GM03348 (cell line): ENCODE measurements around the gene DNAJC6.

Source experiments
- DNase-seq: peaks from one replicate; pipeline ENCODE4 v3.0.0; 2012; ENCODE audit warnings: low spot score

Gene DNAJC6

DNA sequence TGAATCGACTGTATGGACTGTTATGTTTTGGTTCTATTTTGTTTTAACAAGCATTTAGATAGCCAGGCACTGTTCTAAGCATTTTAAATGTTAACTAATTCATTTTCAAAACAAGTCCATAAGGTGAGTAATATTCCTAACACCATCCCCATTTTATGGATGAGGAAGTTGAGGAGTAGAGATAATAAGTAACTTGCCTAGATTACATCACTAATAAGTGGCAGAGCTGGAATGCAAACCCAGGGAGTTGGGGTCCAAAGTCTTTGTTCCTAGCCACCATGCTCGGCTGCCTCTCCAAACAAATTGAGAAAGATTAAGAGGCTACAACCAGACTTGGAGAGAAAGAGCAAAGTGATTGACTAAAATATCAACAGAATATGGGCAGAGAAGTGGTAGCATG lies 98.5 kb downstream of the DNAJC6 start:
- DNase-seq: no peak

- no peak for DNase-seq
These were observed 100.0 kb downstream of the DNAJC6 start for GRCh38 chr1:65409314-65409713.

DNA sequence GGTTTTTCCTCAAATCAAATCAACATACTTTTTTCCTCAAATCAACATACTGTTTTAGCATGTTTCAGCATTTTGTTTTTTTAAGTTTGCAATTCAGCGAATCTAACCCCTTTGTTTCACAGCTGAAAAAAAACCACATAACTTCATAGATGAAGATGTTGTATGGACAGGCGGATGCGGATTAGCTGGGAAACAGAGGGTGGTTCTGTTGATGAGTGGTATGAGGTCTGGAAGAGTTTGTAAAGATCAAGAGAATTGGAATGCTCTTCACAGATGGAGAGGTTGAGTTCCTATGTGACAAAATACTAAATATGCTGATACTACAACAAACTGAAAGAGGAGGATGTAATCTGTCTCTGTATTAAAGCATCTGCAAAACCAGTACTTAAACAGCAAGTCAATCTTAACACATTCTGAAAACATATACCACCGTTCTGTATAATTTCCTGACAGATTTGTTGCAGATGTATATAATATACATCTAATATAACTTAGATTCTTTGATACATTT lies 100.5 kb downstream of the DNAJC6 start:
- no peak for DNase-seq

DNA sequence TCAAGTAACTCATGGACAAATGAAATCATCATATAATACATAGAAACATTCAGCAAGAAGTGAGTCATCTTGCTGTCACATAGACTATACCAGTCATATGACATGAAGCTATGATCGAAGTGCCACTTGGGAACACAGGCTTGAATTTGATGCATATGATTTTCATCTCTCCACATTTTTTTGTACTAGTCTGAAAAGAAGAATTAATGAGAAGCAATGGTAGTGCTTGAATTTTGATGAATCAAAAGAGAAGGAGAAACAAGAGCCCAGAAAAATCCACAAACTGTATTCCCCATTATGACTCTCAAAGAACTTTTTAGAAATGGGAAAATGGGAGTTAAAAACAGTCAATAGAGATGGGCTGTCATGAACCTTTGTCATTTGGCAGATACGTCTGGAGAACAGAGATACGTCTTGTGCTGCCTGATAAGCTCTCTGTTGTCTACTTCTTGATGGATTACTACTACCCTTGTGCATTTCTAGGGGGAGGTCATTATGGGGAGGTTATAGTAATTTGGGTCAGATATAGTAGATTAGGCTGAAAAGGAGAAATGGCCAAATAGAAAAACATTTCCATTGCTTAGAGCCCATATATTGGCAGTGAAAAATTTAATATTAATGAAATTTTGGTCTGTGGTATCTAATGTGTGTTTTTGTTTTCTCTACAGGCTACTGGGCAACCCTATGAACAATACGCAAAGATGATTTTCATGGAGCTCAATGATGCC lies 103.1 kb downstream of the DNAJC6 start:
- no peak for DNase-seq

DNA sequence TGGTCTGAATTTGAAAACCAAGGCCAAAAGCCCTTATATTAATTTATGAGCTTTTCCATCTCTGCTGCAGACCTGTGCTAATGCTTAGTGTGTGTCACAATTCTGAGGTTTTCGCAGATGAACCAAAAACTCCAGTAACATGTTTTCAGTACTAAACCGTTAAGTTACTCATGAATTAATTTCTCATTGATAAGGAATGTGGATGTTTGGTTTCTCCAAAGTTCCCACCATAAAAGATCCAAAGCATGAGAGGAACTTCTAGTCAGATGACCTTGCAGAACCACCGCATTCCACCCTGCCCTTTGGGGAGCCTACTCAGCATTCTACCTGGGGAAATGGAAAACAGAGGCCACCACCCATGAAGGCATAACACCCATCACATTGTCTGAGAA lies 103.6 kb downstream of the DNAJC6 start:
- DNase-seq: no peak

DNA sequence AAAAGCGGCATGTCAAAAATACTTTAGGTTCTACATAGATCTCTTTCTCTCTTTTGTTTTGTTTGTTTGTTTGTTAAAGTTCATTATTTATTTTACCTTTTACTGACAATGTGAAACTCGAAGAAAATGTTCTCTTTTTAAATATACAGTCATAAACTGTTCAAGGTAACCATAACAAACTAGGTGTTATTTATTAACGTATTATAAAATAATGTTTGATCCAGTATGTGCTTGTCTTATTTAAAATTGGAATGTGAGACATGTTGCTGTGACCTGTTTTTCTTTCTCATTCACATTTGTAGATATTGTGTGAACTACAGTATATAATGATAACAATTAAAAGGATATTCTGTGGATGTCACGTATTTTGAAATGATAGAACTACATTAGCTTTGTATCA lies 105.2 kb downstream of the DNAJC6 start:
- no peak for DNase-seq

- DNase-seq: no peak
These were observed 107.4 kb downstream of the DNAJC6 start for GRCh38 chr1:65416767-65417166.

GRCh38 chr1:65417729-65418128 lies 108.4 kb downstream of the DNAJC6 start:
- no peak for DNase-seq

- DNase-seq: no peak
These were observed 109.3 kb downstream of the DNAJC6 start for GRCh38 chr1:65418522-65419185.

GRCh38 chr1:65419681-65420589 lies 110.6 kb downstream of the DNAJC6 start:
- DNase-seq: peak; percentile 98

GRCh38 chr1:65420590-65421350 lies 111.4 kb downstream of the DNAJC6 start, which contains the start of the genes LEPR and LEPROT:
Gene LEPR (plus strand): TSS chr1:65420668. CDS start chr1:65565566, 144,898 bp downstream.
Gene LEPROT (plus strand): TSS chr1:65420668. CDS start chr1:65420725, 57 bp downstream.
- no peak for DNase-seq

- no peak for DNase-seq
These were observed 112.1 kb downstream of the DNAJC6 start for GRCh38 chr1:65421351-65422025.

DNA sequence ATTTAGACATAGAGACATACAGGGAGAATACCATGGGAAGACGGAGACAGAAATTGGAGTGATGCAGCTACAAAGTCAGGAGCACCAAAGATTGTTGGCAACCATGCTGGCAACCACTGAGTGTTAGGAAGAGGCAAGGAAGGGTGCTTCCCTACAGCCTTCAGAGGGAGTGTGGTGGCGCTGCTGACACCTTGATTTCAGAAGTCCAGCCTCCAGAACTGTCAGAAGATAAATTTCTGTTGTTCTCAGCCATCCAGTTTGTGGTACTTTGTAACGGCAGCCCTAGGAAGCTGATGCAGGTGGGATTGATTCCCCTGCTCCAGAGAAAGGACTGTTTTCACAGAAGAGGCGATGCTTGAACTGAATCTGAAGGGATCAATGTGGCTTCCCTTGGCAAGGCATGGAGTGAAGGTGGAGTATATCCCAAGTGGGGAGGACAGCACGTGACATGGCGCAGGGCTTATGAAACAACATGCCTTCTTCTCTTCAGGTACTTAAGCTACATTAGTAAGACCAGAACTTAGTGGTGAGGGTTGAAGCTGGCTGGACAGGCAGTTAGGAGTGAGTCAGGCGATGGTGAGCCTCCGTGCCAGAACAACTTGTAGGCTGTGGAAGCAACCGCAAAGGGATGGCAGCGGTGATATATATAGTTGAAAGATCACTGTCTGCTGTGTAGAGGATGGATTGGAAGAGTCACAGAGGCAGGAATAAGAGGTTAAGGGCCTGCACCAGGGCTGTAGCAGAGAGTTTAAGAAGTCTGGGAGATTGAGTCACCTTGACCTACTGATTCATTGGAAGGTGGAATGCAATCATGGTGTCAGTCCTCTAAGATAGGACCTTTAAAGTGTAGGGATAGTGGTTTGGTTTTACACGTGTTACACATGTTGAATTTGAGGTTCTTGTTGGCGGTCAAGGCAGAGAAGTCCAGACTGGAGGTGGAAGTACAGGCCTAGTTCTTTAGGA lies 113.2 kb downstream of the DNAJC6 start:
- no peak for DNase-seq

DNA sequence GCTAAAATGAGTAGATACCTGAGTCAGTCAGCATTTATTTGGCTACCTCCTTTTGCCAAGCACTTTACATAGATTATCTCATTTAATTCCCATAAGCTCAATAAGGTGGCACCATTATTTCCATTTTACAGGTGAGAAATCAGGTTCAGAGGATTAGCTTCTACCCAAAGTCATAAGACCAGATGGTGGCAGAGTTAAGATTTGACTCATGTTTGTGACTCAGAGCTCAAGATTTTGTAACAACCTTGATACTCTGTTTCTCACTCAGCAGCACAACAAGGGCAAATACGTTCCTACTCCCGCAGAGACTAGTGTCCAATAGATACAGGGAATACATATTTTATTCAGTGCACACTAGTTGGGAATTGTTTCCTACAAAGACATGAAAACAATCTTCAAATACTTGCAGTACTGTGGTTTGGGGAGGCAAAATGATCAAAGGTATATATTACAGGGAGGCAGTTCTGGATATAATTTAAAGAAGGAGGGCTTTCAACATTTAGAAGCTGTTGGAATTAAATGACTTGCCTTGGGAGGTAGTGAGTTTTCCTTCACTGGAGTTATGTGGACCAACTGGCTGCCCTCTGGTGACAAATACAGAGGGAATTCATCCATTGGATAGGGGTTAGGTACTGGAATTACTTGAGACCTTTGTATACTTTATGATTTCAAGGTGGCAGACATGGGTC lies 114.7 kb downstream of the DNAJC6 start:
- peak; percentile 62 for DNase-seq

DNA sequence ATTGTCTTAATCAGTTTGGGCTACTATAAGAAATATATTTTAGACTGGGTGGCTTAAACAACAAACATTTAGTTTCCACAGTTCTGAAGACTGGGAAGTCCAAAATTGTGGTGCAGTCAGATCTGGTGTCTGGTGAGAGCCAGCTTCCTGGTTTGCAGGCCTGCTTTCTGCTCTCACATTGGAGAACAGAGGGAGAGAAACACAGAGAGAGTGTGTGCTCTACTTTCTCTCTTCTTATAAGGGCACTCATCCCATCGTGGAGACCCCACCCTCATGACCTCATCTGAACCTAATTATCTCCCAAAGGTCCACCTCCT lies 115.2 kb downstream of the DNAJC6 start:
- no peak for DNase-seq

GRCh38 chr1:65425006-65425405 lies 115.7 kb downstream of the DNAJC6 start:
- DNase-seq: no peak

DNA sequence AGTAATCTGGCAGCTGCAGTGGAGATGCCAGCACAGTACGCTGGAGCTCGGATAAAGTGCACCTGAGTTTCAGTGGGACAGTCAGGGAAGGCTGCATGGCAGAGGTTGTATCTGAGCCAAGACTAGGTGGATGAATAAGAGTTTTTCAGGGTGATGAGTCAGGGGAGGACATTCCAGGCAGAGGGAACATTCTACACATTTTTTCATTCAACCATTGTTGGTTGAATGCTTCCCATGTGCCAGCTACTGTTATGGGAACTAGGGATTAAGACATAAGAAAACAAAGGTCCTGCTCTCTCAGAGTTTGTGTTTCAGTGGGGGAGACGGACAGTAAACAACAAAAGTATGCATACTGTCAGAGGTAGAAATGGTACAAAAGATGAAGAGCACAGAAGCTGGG lies 116.4 kb downstream of the DNAJC6 start:
- peak; percentile 74 for DNase-seq

GRCh38 chr1:65429078-65429477 lies 119.7 kb downstream of the DNAJC6 start:
- DNase-seq: no peak

GRCh38 chr1:65429806-65430205 lies 120.5 kb downstream of the DNAJC6 start:
- peak; percentile 57 for DNase-seq
